ELF-1 (cell line): ENCODE data around the gene ZBTB26.
A peak's percentile ranks its signal among the peaks of the same experiment; 100 is the strongest.

Experiments used
- DNase-seq: peaks from one replicate; pipeline ENCODE4 v3.0.0-alpha.2; 2016; ENCODE audit warnings: low read depth, low spot score

ZBTB26 gene

GRCh38 chr9:122931226-122932121, at the start of gene ZBTB26:
ZBTB26 (minus strand) TSS chr9:122931512; CDS start chr9:122919934, 11,578 bp downstream.
- peak; percentile 96 for DNase-seq

GRCh38 chr9:122978601-122979000, 47.3 kb upstream of the ZBTB26 start:
- no peak for DNase-seq

- no peak for DNase-seq
Measured at GRCh38 chr9:122975196-122975595, 43.9 kb upstream of the ZBTB26 start.

GRCh38 chr9:122961139-122961538, 29.8 kb upstream of the ZBTB26 start:
- DNase-seq: no peak

- no peak for DNase-seq
Measured at GRCh38 chr9:122955961-122956360, 24.6 kb upstream of the ZBTB26 start.

- no peak for DNase-seq
Measured at GRCh38 chr9:122954253-122954691, 23.0 kb upstream of the ZBTB26 start.

GRCh38 chr9:122951056-122951455, 19.7 kb upstream of the ZBTB26 start:
- DNase-seq: no peak

GRCh38 chr9:122950263-122950662, 19.0 kb upstream of the ZBTB26 start:
- no peak for DNase-seq

- no peak for DNase-seq
Measured at GRCh38 chr9:122949696-122950095, 18.4 kb upstream of the ZBTB26 start.

GRCh38 chr9:122948313-122948712, 17.0 kb upstream of the ZBTB26 start:
- DNase-seq: no peak

- no peak for DNase-seq
Measured at GRCh38 chr9:122946461-122947005, 15.2 kb upstream of the ZBTB26 start.

GRCh38 chr9:122944960-122945888, 13.9 kb upstream of the ZBTB26 start:
- DNase-seq: no peak

GRCh38 chr9:122941582-122942234, 10.4 kb upstream of the ZBTB26 start:
- no peak for DNase-seq

GRCh38 chr9:122940749-122941581, 9.7 kb upstream of the ZBTB26 start, which contains the start of gene RABGAP1:
RABGAP1 (plus strand) TSS chr9:122941020; CDS start chr9:122957060, 16,040 bp downstream.
- peak; percentile 99 for DNase-seq

GRCh38 chr9:122940454-122940748, 9.1 kb upstream of the ZBTB26 start:
- DNase-seq: no peak

GRCh38 chr9:122939601-122940000, 8.3 kb upstream of the ZBTB26 start:
- no peak for DNase-seq

- DNase-seq: no peak
Measured at GRCh38 chr9:122936883-122937282, 5.6 kb upstream of the ZBTB26 start.

- no peak for DNase-seq
Measured at GRCh38 chr9:122936464-122936863, 5.2 kb upstream of the ZBTB26 start.

- no peak for DNase-seq
Measured at GRCh38 chr9:122930541-122931225, 629 bp downstream of the ZBTB26 start.

GRCh38 chr9:122929796-122930354, 1.4 kb downstream of the ZBTB26 start:
- DNase-seq: no peak
